Dermis microvascular lymphatic vessel endothelial cell (primary cell): Measurements from ENCODE around the gene RUNX3. TPM values are rescaled to one million over a fixed set of nuclear protein-coding genes. Genes with fewer than 3 reads are reported as not detected.

Experiments used
- DNase-seq, 2 donors: peaks; one replicate each; pipeline versions ENCODE4 v3.0.0 to v3.0.0-alpha.2; 2010; ENCODE audit warnings: low read depth in 2 of 2
- total RNA-seq: library from RNA; depleted of rRNA; stranded (reverse); fragments of >200 nt; gene quantifications from 2 replicates; pipeline ENCODE4 v1.2.1, GENCODE V29; 2014

Gene RUNX3
- total RNA-seq, 1 donor from 2014 or later = not detected

GRCh38 chr1:24929398-24930259 lies 447 bp downstream of the RUNX3 start:
- peak in 1 of 2 donors; percentile 10 for DNase-seq

DNA sequence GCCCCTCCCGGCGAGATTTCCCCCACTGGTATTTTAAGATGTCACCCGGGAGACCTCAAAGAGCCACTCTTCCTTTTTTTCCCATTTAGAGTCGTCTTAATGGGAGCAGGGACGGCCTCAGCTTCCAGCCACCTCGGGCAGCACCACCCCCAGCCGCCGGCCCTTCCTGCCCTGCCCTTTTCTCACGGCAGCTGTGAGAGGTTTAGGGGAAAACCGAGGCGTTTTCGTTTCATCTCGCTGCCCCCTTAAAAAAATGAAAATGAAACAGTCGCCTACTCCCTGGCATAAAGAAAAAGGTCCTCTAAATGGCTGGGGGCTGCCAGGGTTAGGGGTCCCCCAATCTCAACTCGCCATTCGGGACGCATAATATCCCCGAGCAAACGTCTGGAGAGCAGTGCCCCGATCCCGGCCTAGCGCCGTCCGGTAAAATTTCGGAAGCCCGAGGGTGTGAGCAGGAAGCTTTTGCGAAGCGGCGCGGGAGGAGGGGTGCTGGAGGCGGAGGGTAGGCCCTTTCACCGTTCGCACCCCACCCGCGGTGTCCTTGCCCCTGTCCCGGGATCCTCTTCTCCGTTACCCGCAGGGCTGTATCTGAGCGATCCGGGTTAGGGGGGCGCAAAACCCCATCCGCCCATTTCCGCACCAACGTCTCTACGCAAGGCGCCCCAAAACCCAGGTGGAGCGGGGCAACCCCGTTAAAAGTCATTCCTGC lies 1.2 kb downstream of the RUNX3 start:
- no peak for DNase-seq

- no peak for DNase-seq
Observed at GRCh38 chr1:24927988-24928688, 1.9 kb downstream of the RUNX3 start.

DNA sequence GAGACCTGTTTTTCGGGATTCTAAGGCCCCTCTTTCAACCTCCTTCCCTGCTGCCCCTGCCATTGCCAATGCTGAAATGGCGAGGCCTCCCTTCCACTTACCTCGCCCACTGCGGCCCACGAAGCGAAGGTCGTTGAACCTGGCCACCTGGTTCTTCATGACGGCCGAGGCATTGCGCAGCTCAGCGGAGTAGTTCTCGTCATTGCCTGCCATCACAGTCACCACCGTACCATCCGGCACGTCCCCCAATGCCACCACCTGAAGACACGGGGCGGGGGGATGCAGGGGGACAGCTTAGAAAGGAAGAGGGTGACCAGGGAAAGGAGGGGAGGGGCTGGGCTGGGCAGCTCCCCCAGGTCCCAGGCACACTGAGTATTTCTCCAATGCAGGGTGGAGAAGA lies 2.6 kb downstream of the RUNX3 start:
- DNase-seq = no peak

GRCh38 chr1:24926563-24927249 lies 3.4 kb downstream of the RUNX3 start:
- DNase-seq = no peak

DNA sequence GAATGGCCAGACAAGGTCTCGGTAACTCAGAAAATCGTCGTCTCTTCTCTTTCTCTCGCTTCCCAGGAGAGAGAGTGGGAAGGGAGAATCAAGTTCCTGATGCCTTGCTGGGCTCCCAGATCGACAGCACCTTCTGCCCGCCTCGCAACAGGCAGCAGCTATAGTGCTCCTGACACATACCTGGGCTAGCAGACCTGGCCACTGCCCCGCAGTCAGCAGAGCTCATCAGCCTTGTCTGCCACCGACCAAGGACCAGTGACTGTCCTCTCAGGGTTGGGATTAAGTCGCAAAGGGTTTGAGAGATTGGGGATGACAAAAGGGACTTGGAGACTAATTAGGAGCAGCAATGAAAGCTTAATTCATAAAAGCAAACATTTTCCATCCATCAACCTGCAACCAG lies 4.1 kb downstream of the RUNX3 start:
- no peak for DNase-seq

DNA sequence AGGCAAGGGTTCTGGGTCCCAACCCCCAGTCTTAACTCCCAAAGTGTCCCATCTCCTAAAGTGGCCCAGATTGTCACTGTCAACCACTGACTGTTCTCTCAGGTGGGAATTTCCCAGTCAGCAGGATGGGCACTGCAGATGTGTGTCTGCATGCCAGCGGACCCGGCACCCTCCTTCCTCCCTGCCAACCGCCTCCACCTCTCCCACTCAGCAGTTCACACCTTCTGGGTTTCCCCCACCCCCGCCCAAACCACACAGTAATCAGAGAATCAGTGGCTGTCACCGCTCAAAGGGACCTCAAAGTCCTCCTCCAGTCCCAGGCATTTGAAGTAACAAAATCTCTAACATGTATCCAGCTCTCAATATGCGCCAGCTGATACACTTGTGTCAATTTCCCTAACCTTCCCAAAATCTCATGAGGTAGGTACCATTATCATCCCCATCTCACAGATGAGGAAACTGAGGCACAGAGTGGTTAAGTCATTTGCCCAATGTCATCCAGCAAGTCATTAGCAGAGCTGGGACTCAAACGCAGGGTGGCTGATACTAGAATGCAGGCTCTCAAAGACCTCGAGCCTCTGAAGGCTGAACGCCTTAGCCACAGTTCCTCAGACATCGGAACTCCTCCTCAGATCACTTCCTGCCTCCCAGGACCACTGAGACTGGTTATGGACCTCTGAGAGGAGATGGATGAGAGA lies 4.8 kb downstream of the RUNX3 start:
- DNase-seq = no peak

- no peak for DNase-seq
Observed at GRCh38 chr1:24923485-24924113, 6.5 kb downstream of the RUNX3 start.

DNA sequence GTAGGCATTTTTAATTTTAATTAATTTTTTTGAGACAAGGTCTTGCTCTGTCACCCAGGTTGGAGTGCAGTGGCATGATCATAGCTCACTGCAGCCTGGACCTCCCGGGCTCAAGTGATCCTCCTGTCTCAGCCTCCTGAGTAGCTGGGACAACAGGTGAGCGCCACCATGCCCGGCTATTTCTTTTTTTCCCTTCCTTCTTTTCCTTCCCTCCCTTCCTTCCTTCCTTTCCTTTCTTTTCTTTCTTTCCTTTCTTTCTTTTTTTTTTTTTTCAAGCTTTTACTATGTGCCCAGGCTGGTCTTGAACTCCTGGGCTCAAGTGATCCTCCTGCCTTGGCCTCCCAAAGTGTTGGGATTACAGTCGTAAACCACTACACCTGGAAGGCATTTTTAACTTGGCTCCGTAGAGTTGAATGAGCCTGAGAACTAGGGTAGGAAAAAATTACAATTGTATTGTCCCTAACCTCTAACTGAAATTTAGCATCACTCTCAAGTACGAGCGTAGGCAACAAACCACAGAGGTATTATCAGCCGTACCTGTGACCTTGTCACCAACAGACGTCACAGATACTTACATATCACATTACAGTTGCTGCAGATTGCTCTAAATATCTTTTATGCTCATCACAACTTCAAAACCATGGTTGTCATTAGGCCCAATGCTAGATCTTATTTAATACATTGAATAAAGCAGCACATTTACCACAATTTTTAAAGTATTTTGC lies 8.0 kb downstream of the RUNX3 start:
- DNase-seq = no peak

GRCh38 chr1:24921412-24921811 lies 8.7 kb downstream of the RUNX3 start:
- no peak for DNase-seq

DNA sequence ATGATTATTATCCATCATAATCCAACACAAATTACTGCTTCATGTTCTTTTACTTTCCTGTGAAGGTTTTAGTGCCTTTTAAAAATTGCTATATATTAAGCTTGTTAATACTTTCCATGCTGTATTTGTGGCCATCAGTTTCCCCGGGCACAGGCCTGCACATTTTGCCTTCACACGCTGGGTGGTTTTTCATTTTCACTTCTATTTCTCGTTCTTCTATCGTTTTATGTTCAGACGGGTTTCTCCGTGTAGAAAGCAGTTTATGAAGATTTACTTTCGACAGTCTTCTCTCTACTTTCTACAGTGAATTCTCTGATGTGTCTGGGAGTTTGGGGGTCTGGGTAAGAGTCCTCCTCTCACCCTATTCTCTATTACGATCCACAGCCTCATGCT lies 9.5 kb downstream of the RUNX3 start:
- DNase-seq = no peak

GRCh38 chr1:24919791-24920532 lies 10.1 kb downstream of the RUNX3 start:
- DNase-seq = no peak

DNA sequence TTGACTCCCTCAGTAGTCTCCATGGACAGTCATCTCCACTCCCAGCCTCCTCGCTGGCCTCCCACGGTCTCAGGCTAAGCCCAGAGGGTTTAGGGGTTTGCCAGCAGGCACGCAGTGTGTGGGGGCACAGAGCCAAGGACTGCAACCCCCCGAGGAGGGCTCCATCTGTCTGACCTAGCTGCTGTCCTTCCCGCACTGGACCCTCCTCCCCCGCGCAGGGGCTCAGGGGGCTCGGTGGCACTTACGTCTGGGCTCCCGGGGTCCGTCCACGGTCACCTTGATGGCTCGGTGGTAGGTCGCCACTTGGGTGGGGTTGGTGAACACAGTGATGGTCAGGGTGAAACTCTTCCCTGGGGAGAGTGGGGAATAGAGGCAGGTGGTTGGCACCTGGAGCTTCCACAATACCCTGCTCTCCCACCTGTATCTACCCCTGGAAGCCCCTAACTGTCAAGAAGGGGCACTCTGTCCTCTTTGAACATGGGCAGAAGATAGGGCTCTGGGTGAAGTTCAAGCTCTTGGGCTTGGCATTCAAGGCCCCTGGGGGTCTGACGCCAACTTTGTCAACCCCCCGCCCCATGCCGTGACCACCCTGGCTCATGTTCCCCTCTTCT lies 11.0 kb downstream of the RUNX3 start:
- DNase-seq = no peak

GRCh38 chr1:24918370-24918769 lies 11.7 kb downstream of the RUNX3 start:
- no peak for DNase-seq

- DNase-seq = no peak
Observed at GRCh38 chr1:24917327-24918074, 12.6 kb downstream of the RUNX3 start.

- DNase-seq = no peak
Observed at GRCh38 chr1:24915816-24916602, 14.1 kb downstream of the RUNX3 start.
